ENCODE data around the gene CACNA1A.

The CACNA1A gene

GRCh38 chr19:13301627-13302334, 204.5 kb downstream of the CACNA1A start:
- DNase-seq, result no peak

GRCh38 chr19:13300421-13301030, 205.8 kb downstream of the CACNA1A start:
- DNase-seq, result no peak

- DNase-seq, result no peak
Observed at GRCh38 chr19:13299838-13300237, 206.4 kb downstream of the CACNA1A start.

- DNase-seq, result no peak
Observed at GRCh38 chr19:13298565-13299481, 207.5 kb downstream of the CACNA1A start.

- no peak for DNase-seq
Observed at GRCh38 chr19:13297023-13297422, 209.3 kb downstream of the CACNA1A start.

GRCh38 chr19:13294812-13295567, 211.3 kb downstream of the CACNA1A start:
- DNase-seq, result no peak

- no peak for DNase-seq
Observed at GRCh38 chr19:13291913-13292312, 214.4 kb downstream of the CACNA1A start.

- no peak for DNase-seq
Observed at GRCh38 chr19:13290741-13291140, 215.5 kb downstream of the CACNA1A start.

- no peak for DNase-seq
Observed at GRCh38 chr19:13289295-13289694, 217.0 kb downstream of the CACNA1A start.

GRCh38 chr19:13286195-13286985, 219.9 kb downstream of the CACNA1A start:
- no peak for DNase-seq

GRCh38 chr19:13284929-13285928, 221.1 kb downstream of the CACNA1A start:
- DNase-seq, result no peak

GRCh38 chr19:13283871-13284270, 222.4 kb downstream of the CACNA1A start:
- no peak for DNase-seq

GRCh38 chr19:13282486-13283065, 223.7 kb downstream of the CACNA1A start:
- no peak for DNase-seq

GRCh38 chr19:13281567-13282291, 224.6 kb downstream of the CACNA1A start:
- no peak for DNase-seq

GRCh38 chr19:13277104-13277809, 229.0 kb downstream of the CACNA1A start:
- DNase-seq, result peak; percentile 80

GRCh38 chr19:13275016-13275722, 231.1 kb downstream of the CACNA1A start:
- no peak for DNase-seq

- no peak for DNase-seq
Observed at GRCh38 chr19:13270514-13271105, 235.7 kb downstream of the CACNA1A start.

- DNase-seq, result no peak
Observed at GRCh38 chr19:13269348-13269747, 236.9 kb downstream of the CACNA1A start.

Data from inflammatory macrophage treated with lipopolysaccharide for 4 hours (primary cell).